LNCaP clone FGC (cell line): ENCODE results near the gene LRGUK.

Experiments
- DNase-seq: peaks from one replicate; pipeline ENCODE4 v3.0.0-alpha.2; 2011; ENCODE audit warnings: low read depth
- H3K4me3 ChIP-seq: 2 replicates; pipeline ENCODE4 v1.5.1; 2011; ENCODE audit warnings: mild to moderate bottlenecking, low read depth, low read length, control low read depth
- TF ChIP-seq, protein P1 (sequence below): IDR thresholded peaks from 2 replicates; pipeline ENCODE4 v1.5.1; 2012; ENCODE audit warnings: mild to moderate bottlenecking; ENCODE audit not compliant: control insufficient read depth, insufficient read depth; ENCODE audit errors: extremely low read depth

LRGUK gene

DNA sequence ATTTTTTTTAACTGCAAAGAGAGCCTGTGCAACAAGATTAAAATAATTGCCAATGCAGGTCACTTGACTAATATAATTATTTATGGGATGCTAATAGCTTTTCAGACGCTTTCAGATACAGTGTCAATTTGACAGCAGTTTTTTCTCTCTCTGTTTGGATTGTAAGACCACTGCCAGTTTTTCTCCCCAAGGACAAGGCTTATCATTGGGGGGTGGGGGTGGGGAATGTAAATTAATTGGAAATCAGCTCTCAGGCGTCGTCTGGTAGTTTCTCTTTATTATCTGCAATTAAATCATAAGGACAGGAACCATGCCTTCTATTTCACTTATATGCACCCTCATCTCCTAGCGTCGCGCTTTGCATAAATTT is 559 bp upstream of the LRGUK start:
- TF ChIP-seq, protein P1, sequence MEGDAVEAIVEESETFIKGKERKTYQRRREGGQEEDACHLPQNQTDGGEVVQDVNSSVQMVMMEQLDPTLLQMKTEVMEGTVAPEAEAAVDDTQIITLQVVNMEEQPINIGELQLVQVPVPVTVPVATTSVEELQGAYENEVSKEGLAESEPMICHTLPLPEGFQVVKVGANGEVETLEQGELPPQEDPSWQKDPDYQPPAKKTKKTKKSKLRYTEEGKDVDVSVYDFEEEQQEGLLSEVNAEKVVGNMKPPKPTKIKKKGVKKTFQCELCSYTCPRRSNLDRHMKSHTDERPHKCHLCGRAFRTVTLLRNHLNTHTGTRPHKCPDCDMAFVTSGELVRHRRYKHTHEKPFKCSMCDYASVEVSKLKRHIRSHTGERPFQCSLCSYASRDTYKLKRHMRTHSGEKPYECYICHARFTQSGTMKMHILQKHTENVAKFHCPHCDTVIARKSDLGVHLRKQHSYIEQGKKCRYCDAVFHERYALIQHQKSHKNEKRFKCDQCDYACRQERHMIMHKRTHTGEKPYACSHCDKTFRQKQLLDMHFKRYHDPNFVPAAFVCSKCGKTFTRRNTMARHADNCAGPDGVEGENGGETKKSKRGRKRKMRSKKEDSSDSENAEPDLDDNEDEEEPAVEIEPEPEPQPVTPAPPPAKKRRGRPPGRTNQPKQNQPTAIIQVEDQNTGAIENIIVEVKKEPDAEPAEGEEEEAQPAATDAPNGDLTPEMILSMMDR: no peak
- H3K4me3 ChIP-seq: peak overlapping the region; percentile 58
- DNase-seq: no peak

DNA sequence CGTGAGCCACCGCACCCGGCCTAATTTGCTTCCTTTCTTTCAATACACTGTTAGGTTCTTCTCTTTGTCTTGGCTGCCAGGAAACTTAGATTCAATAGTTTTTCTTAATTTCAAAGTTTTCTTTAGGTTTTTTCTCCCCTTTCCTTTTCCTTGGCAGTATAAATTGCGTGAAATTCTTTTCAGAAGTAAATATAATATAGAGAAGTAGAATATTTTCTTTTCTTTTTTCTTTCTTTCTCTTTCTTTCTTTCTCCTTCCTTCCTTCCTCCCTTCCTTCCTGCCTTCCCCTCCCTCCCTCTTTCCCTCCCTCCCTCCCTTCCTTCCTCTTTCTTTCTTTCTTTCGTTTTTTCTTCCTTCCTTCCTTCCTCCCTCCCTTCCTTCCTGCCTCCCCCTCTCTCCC is 1.7 kb downstream of the LRGUK start:
- DNase-seq: no peak
- no peak overlapping the region for H3K4me3 ChIP-seq
- TF ChIP-seq, protein P1: no peak

DNA sequence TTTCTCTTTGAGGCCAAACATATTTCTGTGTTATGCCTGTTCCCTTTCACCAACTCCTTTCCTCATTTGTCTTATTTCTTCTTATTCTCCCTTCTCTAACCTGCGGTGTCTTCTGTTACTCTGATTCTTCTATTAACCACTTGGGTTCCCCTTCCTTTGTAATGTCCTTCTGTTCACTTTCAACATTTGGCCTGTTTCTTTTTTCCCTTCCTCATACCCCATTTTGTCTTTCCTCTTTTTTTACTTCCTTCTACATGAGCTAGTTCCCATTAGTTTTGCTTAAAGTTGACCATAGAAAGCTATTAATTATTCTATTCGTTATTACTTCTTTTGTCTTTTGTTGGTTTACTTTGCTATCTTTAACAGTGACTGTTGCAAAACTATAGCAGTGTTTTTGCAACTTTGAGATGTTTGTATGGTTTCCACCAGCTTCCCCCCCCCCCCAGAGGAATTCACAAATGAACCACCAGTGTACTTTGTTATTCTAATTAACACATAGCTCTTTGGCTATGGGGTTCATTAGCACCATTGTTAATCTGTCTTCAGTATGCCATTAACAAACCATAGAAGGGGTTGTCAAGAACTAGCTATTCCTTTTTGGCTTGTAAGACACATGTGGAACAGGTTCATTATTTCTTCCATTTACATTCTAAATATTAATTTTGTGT is 2.9 kb downstream of the LRGUK start:
- TF ChIP-seq, protein P1: no peak
- no peak for DNase-seq
- no peak overlapping the region for H3K4me3 ChIP-seq

DNA sequence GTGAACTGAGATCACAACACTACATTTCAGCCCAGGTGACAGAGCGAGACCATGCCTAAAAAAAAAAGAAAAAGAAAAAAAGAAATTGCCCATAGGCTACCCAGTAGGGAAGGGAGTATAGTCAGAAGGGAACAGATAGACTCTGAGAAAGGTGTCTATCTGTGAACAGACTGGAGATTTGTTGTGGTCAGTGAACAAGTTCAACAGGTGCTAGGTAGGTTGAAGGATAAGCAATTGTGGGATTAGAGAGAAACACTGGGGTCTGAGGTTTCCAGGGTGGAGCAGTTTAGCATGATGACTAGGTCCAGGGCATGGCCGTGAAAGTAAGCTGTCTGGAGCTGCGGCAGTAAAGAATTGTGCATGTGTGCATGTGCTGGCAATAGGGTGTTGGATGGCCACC is 6.9 kb downstream of the LRGUK start:
- DNase-seq: no peak
- TF ChIP-seq, protein P1: no peak
- no peak overlapping the region for H3K4me3 ChIP-seq

DNA sequence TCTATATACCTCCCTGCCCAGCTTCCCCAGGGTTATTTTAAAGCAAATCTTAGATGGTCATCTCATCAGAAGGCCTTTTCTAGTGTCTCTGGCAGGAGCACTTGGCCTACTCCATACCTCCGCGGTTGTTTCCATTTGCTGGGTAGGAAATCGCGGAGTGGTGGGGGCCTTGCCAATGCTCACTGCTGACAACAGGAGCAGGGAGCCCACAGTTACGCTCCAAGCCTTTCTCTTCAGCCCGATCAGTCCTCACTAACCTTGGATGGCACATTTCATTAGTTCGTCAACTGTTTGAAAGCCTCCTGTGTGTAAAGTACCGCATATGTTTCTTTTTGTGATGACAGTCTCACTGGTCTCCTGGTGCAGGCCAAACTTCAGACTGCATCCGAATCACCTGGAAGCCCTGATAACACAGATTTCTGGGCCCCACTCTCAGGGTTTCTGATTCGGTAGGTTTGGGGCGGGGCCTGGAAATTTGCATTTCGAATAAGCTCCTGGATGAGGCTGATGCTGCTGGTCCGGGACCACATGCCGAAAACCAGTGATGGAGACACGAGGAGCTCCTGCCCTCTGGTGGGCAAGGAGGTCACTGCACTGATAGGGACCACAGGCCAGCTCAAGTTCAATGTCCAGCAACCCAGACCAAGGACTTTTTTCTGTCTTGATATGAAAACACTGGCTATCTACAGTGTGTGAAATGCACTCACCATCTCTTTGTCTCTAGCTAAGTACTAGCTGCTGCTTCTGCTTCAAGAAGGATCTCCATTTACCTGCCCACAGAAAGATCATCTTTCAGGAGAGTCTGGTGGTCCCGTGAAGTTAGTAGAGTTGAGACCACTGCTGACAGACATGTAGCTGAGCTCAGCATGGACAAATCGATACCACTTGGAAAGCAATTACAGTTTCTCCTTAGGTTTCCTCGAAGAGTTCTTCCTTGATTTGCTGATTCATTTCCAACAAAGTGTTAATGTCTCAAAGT is 14.0 kb downstream of the LRGUK start:
- TF ChIP-seq, protein P1: peak; percentile 88
- DNase-seq: peak; percentile 33
- no peak overlapping the region for H3K4me3 ChIP-seq

DNA sequence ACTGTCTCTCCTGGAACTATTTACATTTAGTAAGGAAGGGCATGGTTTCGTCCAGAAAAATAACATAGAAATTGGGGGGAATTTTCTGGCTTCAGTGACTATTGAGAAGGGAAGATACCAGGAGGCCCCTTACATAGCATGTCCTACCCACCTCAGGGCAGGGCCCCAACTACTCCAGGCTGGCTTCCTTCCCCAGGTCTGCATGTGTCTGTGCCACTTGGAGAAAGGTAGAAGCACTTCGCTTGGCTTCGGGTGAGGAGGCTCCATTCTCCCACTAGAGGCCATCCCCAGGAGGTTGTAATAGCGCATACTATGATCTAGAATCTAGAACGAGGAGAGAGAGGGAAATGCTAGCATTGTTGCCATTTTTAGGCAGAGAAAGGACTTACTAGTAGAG is 14.7 kb downstream of the LRGUK start:
- TF ChIP-seq, protein P1: no peak
- H3K4me3 ChIP-seq: no peak overlapping the region
- no peak for DNase-seq
